HCT116 (cell line): Measurements from ENCODE around the gene KLF3.

Source experiments
- CTCF ChIP-seq, 3 experiments: fragments of 200-600 bp in 1 of 3; sonication (generic) in 1 of 3; IDR thresholded peaks in 2 of 3; conservative IDR thresholded peaks in 1 of 3; 2 replicates each; pipeline ENCODE4 v1.5.1; 2012 to 2017; ENCODE audit warnings: low read depth in 2 of 3, low read length in 2 of 3, antibody characterized with exemption in 1 of 3, borderline replicate concordance in 1 of 3, control low read depth in 1 of 3, mild to moderate bottlenecking in 1 of 3, mixed read lengths in 1 of 3, mixed run types in 1 of 3, moderate library complexity in 1 of 3; ENCODE audit not compliant: insufficient read depth in 1 of 3
- EZH2 ChIP-seq: fragments of 200-600 bp; sonication (generic); IDR thresholded peaks from 2 replicates; pipeline ENCODE4 v1.6.1; 2017; ENCODE audit warnings: antibody characterized with exemption, mixed run types
- POLR2A ChIP-seq: IDR thresholded peaks from 2 replicates; pipeline ENCODE4 v1.7.0; 2011; ENCODE audit warnings: borderline replicate concordance; ENCODE audit not compliant: insufficient read depth, insufficient read length; ENCODE audit errors: extremely low read depth
- RAD21 ChIP-seq: IDR thresholded peaks from 2 replicates; pipeline ENCODE4 v1.6.1; 2012; ENCODE audit warnings: low read depth, mild to moderate bottlenecking
- YY1 ChIP-seq: IDR thresholded peaks from 2 replicates; pipeline ENCODE4 v1.6.1; 2011; ENCODE audit warnings: low read length, low read depth, moderate library complexity, mild to moderate bottlenecking; ENCODE audit not compliant: insufficient replicate concordance; ENCODE audit errors: extremely low read depth
- ZBTB33 ChIP-seq: IDR thresholded peaks from 2 replicates; pipeline ENCODE4 v1.6.1; 2011; ENCODE audit warnings: mild to moderate bottlenecking, low read length, moderate library complexity; ENCODE audit not compliant: insufficient replicate concordance; ENCODE audit errors: extremely low read depth

GRCh38 chr4:38723114-38723513 is 59.1 kb downstream of the KLF3 start:
- TF ChIP-seq POLR2A (no peak), RAD21 (no peak), ZBTB33 (no peak), CTCF (IDR thresholded peaks at IDR 0.05 in 2 of 3, conservative IDR thresholded peaks at IDR 0.05 in 1 of 3; ENCODE audit: borderline replicate concordance in 1 of 3, insufficient read depth in 1 of 3, low read depth in 2 of 3, low read length in 2 of 3) (no peak), EZH2 (no peak), YY1 (no peak)
